SK-N-SH (cell line): Measurements from ENCODE around the gene CEP290.

ENCODE experiments used
- CTCF ChIP-seq: fragments of 200-600 bp; sonication (generic); IDR thresholded peaks from 2 replicates; pipeline ENCODE4 v1.6.1; 2017; ENCODE audit warnings: antibody characterized with exemption, mild to moderate bottlenecking, moderate library complexity
- GABPA ChIP-seq: IDR thresholded peaks from 2 replicates; pipeline ENCODE4 v1.4.0; 2012; ENCODE audit warnings: low read depth, mild to moderate bottlenecking
- JUND ChIP-seq: IDR thresholded peaks from 2 replicates; pipeline ENCODE4 v1.4.0; 2012
- NRF1 ChIP-seq: IDR thresholded peaks from 2 replicates; pipeline ENCODE4 v1.6.1; 2012; ENCODE audit warnings: low read depth, mild to moderate bottlenecking, low read length
- POLR2AphosphoS5 ChIP-seq: IDR thresholded peaks from 2 replicates; pipeline ENCODE4 v1.6.1; 2012; ENCODE audit warnings: low read depth, low read length
- RAD21 ChIP-seq: IDR thresholded peaks from 2 replicates; pipeline ENCODE4 v1.6.1; 2012; ENCODE audit warnings: mild to moderate bottlenecking, low read length
- RCOR1 ChIP-seq: fragments of 150-350 bp; IDR thresholded peaks from 2 replicates; pipeline ENCODE4 v1.6.1; 2017; ENCODE audit warnings: antibody characterized with exemption, low read length
- SMC3 ChIP-seq: IDR thresholded peaks from 2 replicates; pipeline ENCODE4 v1.6.1; 2012; ENCODE audit warnings: low read depth, low read length, improper control_type of control experiment
- TCF12 ChIP-seq: IDR thresholded peaks from 2 replicates; pipeline ENCODE4 v1.4.0; 2012
- TEAD4 ChIP-seq: IDR thresholded peaks from 2 replicates; pipeline ENCODE4 v1.4.0; 2012; ENCODE audit warnings: mild to moderate bottlenecking, borderline replicate concordance; ENCODE audit not compliant: insufficient read depth
- USF1 ChIP-seq: IDR thresholded peaks from 2 replicates; pipeline ENCODE4 v1.4.0; 2012; ENCODE audit warnings: low read depth, borderline replicate concordance

GRCh38 chr12:88127099-88127498, 14.8 kb downstream of the CEP290 start:
- no peak for TF ChIP-seq NRF1
- no peak for TF ChIP-seq CTCF
- TF ChIP-seq TCF12 = no peak
- no peak for TF ChIP-seq USF1
- no peak for TF ChIP-seq JUND
- no peak for TF ChIP-seq RAD21
- no peak for TF ChIP-seq POLR2AphosphoS5
- no peak for TF ChIP-seq TEAD4
- TF ChIP-seq RCOR1 = no peak
- no peak for TF ChIP-seq GABPA
- TF ChIP-seq SMC3 = no peak
